ENCODE results near the gene DCC. TPM values are rescaled to one million over a fixed set of nuclear protein-coding genes. Genes with fewer than 3 reads are reported as not detected.
A peak's percentile ranks its signal among the peaks of the same experiment; 100 is the strongest.

Gene DCC
- total and polyA plus RNA-seq, 2 of the 8 experiments (the other 6 are each of a cell fraction or from before 2014, with no cell fraction given) = 0.14 to 1.4 TPM

- no peak for FAIRE-seq
- no peaks in the 10 kb centered on the region for H3K9me3 ChIP-seq (ENCODE audit: insufficient read depth in 2 of 2, low read depth in 1 of 2, low read length in 1 of 2)
- no peaks in the 10 kb centered on the region for H3K23me2 ChIP-seq (ENCODE audit: low read depth, low read length)
- no peak overlapping the region for H4K5ac ChIP-seq (ENCODE audit: insufficient read length, low read depth, low read length)
- no peak overlapping the region for H2BK5ac ChIP-seq (ENCODE audit: low read depth, low read length)
- peak overlapping the region; percentile 7; the same call in 1 of the 2 replicates for H2AFZ ChIP-seq (ENCODE audit: low read length)
- no peak overlapping the region for H3K18ac ChIP-seq (ENCODE audit: extremely low read depth, low read length)
- H3K4me3 ChIP-seq (ENCODE audit: extremely low read depth in 1 of 4, insufficient read depth in 2 of 4, low read depth in 3 of 4, low read length in 4 of 4) = no peak overlapping the region
- no peak for DNase-seq (ENCODE audit: low read depth in 1 of 2, low spot score in 2 of 2)
- no peak overlapping the region for H2BK20ac ChIP-seq (ENCODE audit: low read length)
- H3K56ac ChIP-seq (replicated peaks; ENCODE audit: insufficient read length, low read depth, low read length) = no peak overlapping the region
- H4K91ac ChIP-seq (replicated peaks; ENCODE audit: insufficient read length, low read length) = no peak overlapping the region
- H2AK5ac ChIP-seq (ENCODE audit: low read depth, low read length) = no peak overlapping the region
- no peak overlapping the region for H4K8ac ChIP-seq (ENCODE audit: extremely low read depth, insufficient read depth, low read length)
- ChIA-PET CTCF (ENCODE audit: partially characterized antibody) (interaction anchor here (0.6 to 0.9 kb wide), 2 partner anchors 104 to 170 kb away, joined by 3 read pairs; no protein-coding TSS in a partner anchor), POLR2A (ENCODE audit: partially characterized antibody) (no interaction called here)
- H2BK120ac ChIP-seq (replicated peaks; ENCODE audit: low read depth, low read length) = no peak overlapping the region
- no peaks in the 10 kb centered on the region for H3K79me1 ChIP-seq (ENCODE audit: low read depth, low read length)
- H3K9ac ChIP-seq (replicated peaks in 1 of 4; ENCODE audit: extremely low read depth in 1 of 4, low read depth in 3 of 4, low read length in 3 of 4) = no peak overlapping the region
- H3K23ac ChIP-seq (ENCODE audit: insufficient read length) = no peak overlapping the region
- no peaks in the 10 kb centered on the region for H4K20me1 ChIP-seq (replicated peaks in 1 of 2; ENCODE audit: control insufficient read depth in 1 of 2, insufficient read depth in 2 of 2, low read length in 2 of 2)
- no peak overlapping the region for H3K14ac ChIP-seq (ENCODE audit: insufficient read length)
- H3K4ac ChIP-seq (replicated peaks; ENCODE audit: insufficient read length, low read depth, low read length) = no peak overlapping the region
- H3K4me2 ChIP-seq (ENCODE audit: insufficient read depth in 1 of 2, low read depth in 2 of 2, low read length in 2 of 2) = no peak overlapping the region
- no peak overlapping the region for H2BK12ac ChIP-seq (ENCODE audit: low read depth, low read length)
- no peaks in the 10 kb centered on the region for H3K79me2 ChIP-seq (ENCODE audit: control insufficient read depth in 1 of 2, insufficient read depth in 2 of 2, low read length in 2 of 2)
- no peaks in the 10 kb centered on the region for H3K4me1 ChIP-seq (replicated peaks in 1 of 4; ENCODE audit: control insufficient read depth in 3 of 4, insufficient read depth in 4 of 4, low read length in 3 of 4)
- H3K27me3 ChIP-seq (replicated peaks in 1 of 4; ENCODE audit: control insufficient read depth in 3 of 4, extremely low read depth in 1 of 4, insufficient read depth in 3 of 4, low read length in 3 of 4) = no peaks in the 10 kb centered on the region
- H3K27ac ChIP-seq (ENCODE audit: low read depth, low read length) = no peak overlapping the region
- H3K36me3 ChIP-seq (ENCODE audit: control insufficient read depth in 2 of 4, insufficient read depth in 4 of 4, low read length in 3 of 4) = no peaks in the 10 kb centered on the region
- 92% methylated on average over 4 of the region's 4 CpGs; no CpG with 5 or more reads in 1 of the 2 experiments for WGBS, 2 experiments (ENCODE audit: extremely low coverage in 1 of 2, insufficient coverage in 1 of 2, insufficient read length in 1 of 2, insufficient replicate concordance in 2 of 2, low coverage in 1 of 2, low lambda C conversion rate in 2 of 2, missing lambda C conversion rate in 1 of 2)
- H2BK15ac ChIP-seq (ENCODE audit: low read length) = no peak overlapping the region
- no peak for TF ChIP-seq FOSL1 (IDR thresholded peaks at IDR 0.05; ENCODE audit: insufficient read depth, low read depth, low read length)
- no peak for TF ChIP-seq ATF2 (IDR thresholded peaks at IDR 0.05; ENCODE audit: low read length)
- TF ChIP-seq SP1 (IDR thresholded peaks at IDR 0.05; ENCODE audit: low read depth, low read length) = no peak
- TF ChIP-seq JUN (IDR thresholded peaks at IDR 0.05; ENCODE audit: low read depth, low read length) = no peak
- no peak for TF ChIP-seq CTCF (IDR thresholded peaks at IDR 0.05; ENCODE audit: control extremely low read depth in 1 of 3, insufficient read depth in 1 of 3, low read depth in 1 of 3, low read length in 3 of 3)
- TF ChIP-seq SIN3A (conservative IDR thresholded peaks at IDR 0.05 in 1 of 2, IDR thresholded peaks at IDR 0.05 in 1 of 2; ENCODE audit: low read depth in 1 of 2, low read length in 2 of 2) = no peak
- TF ChIP-seq BACH1 (IDR thresholded peaks at IDR 0.05; ENCODE audit: low read length) = no peak
- no peak for TF ChIP-seq RBBP5 (IDR thresholded peaks at IDR 0.05; ENCODE audit: borderline replicate concordance, low read depth, low read length)
These were observed 655.9 kb downstream of the DCC start for GRCh38 chr18:52995875-52996274.

Measured in H1 (cell line).